C4-2B (cell line): ENCODE data around the gene A2M.

Experiments used
- ZFX ChIP-seq: fragments of 450-650 bp; IDR thresholded peaks from 2 replicates; pipeline ENCODE4 v1.6.1; 2017
- TF ChIP-seq, protein P1 (sequence below): fragments of 450-650 bp; conservative IDR thresholded peaks from 2 replicates; pipeline ENCODE4 v1.5.1; 2017; ENCODE audit warnings: mild to moderate bottlenecking

DNA sequence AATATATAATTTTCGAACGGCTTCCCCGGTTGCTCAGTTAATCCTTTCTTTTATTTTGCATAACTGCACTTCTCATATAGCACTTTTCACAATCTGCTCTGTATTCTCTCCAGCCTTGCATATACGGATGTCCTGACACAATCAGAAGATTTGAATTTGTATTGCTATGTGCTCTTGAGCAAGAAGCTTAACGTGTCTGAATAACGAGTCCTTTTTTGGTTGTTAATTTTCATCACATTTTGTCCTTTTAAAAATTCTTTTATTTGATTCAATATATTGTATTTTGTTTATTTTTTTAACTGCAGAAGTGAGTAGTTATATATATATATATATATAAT is 17.6 kb downstream of the A2M start:
- TF ChIP-seq, protein P1, sequence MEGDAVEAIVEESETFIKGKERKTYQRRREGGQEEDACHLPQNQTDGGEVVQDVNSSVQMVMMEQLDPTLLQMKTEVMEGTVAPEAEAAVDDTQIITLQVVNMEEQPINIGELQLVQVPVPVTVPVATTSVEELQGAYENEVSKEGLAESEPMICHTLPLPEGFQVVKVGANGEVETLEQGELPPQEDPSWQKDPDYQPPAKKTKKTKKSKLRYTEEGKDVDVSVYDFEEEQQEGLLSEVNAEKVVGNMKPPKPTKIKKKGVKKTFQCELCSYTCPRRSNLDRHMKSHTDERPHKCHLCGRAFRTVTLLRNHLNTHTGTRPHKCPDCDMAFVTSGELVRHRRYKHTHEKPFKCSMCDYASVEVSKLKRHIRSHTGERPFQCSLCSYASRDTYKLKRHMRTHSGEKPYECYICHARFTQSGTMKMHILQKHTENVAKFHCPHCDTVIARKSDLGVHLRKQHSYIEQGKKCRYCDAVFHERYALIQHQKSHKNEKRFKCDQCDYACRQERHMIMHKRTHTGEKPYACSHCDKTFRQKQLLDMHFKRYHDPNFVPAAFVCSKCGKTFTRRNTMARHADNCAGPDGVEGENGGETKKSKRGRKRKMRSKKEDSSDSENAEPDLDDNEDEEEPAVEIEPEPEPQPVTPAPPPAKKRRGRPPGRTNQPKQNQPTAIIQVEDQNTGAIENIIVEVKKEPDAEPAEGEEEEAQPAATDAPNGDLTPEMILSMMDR = no peak
- no peak for TF ChIP-seq ZFX
